Large intestine (tissue), 3 donors: Measurements from ENCODE around the gene STOX2. TPM values are rescaled to one million over a fixed set of nuclear protein-coding genes. Genes with fewer than 3 reads are reported as not detected.
A peak's percentile ranks its signal among the peaks of the same experiment; 100 is the strongest.

Experiments
- DNase-seq, 2 donors: peaks; one replicate each; pipeline versions ENCODE4 v3.0.0 to v3.0.0-alpha.2; 2013
- H3K27ac ChIP-seq: one replicate; pipeline ENCODE4 v1.5.1; 2013; ENCODE audit warnings: low read length
- H3K27me3 ChIP-seq: 2 replicates; pipeline ENCODE4 v1.6.1; 2013; ENCODE audit warnings: low read length; ENCODE audit not compliant: control insufficient read depth, insufficient read depth
- H3K36me3 ChIP-seq: 2 replicates; pipeline ENCODE4 v1.6.1; 2013; ENCODE audit warnings: low read length; ENCODE audit not compliant: control insufficient read depth, insufficient read depth
- H3K4me1 ChIP-seq: one replicate; pipeline ENCODE4 v1.6.1; 2013; ENCODE audit warnings: low read length; ENCODE audit not compliant: control insufficient read depth, insufficient read depth
- H3K4me3 ChIP-seq: one replicate; pipeline ENCODE4 v1.5.1; 2013; ENCODE audit warnings: low read length
- H3K9me3 ChIP-seq: one replicate; pipeline ENCODE4 v1.6.1; 2013; ENCODE audit warnings: mild to moderate bottlenecking, low read depth, low read length, moderate library complexity; ENCODE audit not compliant: control insufficient read depth
- WGBS: methylation state at CpG from one replicate; pipeline ENCODE4 v1.1.5; 2013; ENCODE audit warnings: low lambda C conversion rate; ENCODE audit not compliant: insufficient coverage; 5-methylcytosine and 5-hydroxymethylcytosine counted together
- polyA plus RNA-seq: library from polyadenylated mRNA; unstranded; fragments of 120-200 nt; gene quantifications from one replicate; pipeline ENCODE4 v1.2.1, GENCODE V29; 2013

The STOX2 gene
- polyA plus RNA-seq, 1 donor = 4.4 TPM

- H3K9me3 ChIP-seq = no peaks in the 10 kb centered on the region
- 100% methylated on average over 1 of the region's 7 CpGs for WGBS
- no peak overlapping the region for H3K4me3 ChIP-seq
- no peaks in the 10 kb centered on the region for H3K27me3 ChIP-seq
- DNase-seq = no peak
- H3K27ac ChIP-seq = no peak overlapping the region
- no peaks in the 10 kb centered on the region for H3K36me3 ChIP-seq
- peaks cover 5% of the 10 kb centered on the region for H3K4me1 ChIP-seq
These were observed 80.7 kb downstream of the STOX2 start for GRCh38 chr4:183985786-183986185.

GRCh38 chr4:183986291-183986970 is 81.3 kb downstream of the STOX2 start:
- no CpG with 5 or more reads among the region's 18 CpGs for WGBS
- H3K36me3 ChIP-seq = no peaks in the 10 kb centered on the region
- no peaks in the 10 kb centered on the region for H3K9me3 ChIP-seq
- no peak overlapping the region for H3K4me3 ChIP-seq
- no peak overlapping the region for H3K27ac ChIP-seq
- no peaks in the 10 kb centered on the region for H3K27me3 ChIP-seq
- no peak for DNase-seq
- H3K4me1 ChIP-seq = peaks cover 5% of the 10 kb centered on the region

- Histone ChIP-seq H3K9me3 (no peaks in the 10 kb centered on the region), H3K4me1 (peaks cover 5% of the 10 kb centered on the region), H3K27me3 (no peaks in the 10 kb centered on the region), H3K36me3 (no peaks in the 10 kb centered on the region), H3K4me3 (peak overlapping the region; percentile 10), H3K27ac (peak overlapping the region; percentile 17)
- 76% methylated on average over 4 of the region's 43 CpGs for WGBS
- peak; percentile 48 to 70 for DNase-seq
These were observed 82.2 kb downstream of the STOX2 start for GRCh38 chr4:183986971-183987946.

GRCh38 chr4:183987987-183988392 is 82.9 kb downstream of the STOX2 start:
- H3K9me3 ChIP-seq = no peaks in the 10 kb centered on the region
- DNase-seq = peak; percentile 70 to 75
- no CpG with 5 or more reads among the region's 10 CpGs for WGBS
- no peaks in the 10 kb centered on the region for H3K27me3 ChIP-seq
- no peaks in the 10 kb centered on the region for H3K36me3 ChIP-seq
- peaks cover 5% of the 10 kb centered on the region for H3K4me1 ChIP-seq
- peak overlapping the region; percentile 10 for H3K4me3 ChIP-seq
- H3K27ac ChIP-seq = peak overlapping the region; percentile 54

- H3K27me3 ChIP-seq = no peaks in the 10 kb centered on the region
- H3K4me1 ChIP-seq = peaks cover 5% of the 10 kb centered on the region
- no peaks in the 10 kb centered on the region for H3K9me3 ChIP-seq
- H3K36me3 ChIP-seq = no peaks in the 10 kb centered on the region
- no peak overlapping the region for H3K4me3 ChIP-seq
- no peak overlapping the region for H3K27ac ChIP-seq
- no CpG with 5 or more reads among the region's 9 CpGs for WGBS
- DNase-seq = no peak
These were observed 83.8 kb downstream of the STOX2 start for GRCh38 chr4:183988874-183989273.

- Histone ChIP-seq H3K9me3 (no peaks in the 10 kb centered on the region), H3K4me3 (no peak overlapping the region), H3K27me3 (no peaks in the 10 kb centered on the region), H3K36me3 (no peaks in the 10 kb centered on the region), H3K27ac (no peak overlapping the region), H3K4me1 (peaks cover 5% of the 10 kb centered on the region)
- no peak for DNase-seq
- WGBS = no CpG with 5 or more reads among the region's 6 CpGs
These were observed 84.4 kb downstream of the STOX2 start for GRCh38 chr4:183989461-183989860.

- no peak overlapping the region for H3K4me3 ChIP-seq
- no peak for DNase-seq
- WGBS = 100% methylated on average over 1 of the region's 2 CpGs
- H3K27me3 ChIP-seq = no peaks in the 10 kb centered on the region
- H3K36me3 ChIP-seq = no peaks in the 10 kb centered on the region
- H3K27ac ChIP-seq = no peak overlapping the region
- H3K4me1 ChIP-seq = peaks cover 5% of the 10 kb centered on the region
- H3K9me3 ChIP-seq = no peaks in the 10 kb centered on the region
These were observed 84.8 kb downstream of the STOX2 start for GRCh38 chr4:183989931-183990330.

- Histone ChIP-seq H3K4me1 (no peaks in the 10 kb centered on the region), H3K36me3 (no peaks in the 10 kb centered on the region), H3K9me3 (no peaks in the 10 kb centered on the region), H3K27me3 (no peaks in the 10 kb centered on the region), H3K27ac (no peak overlapping the region), H3K4me3 (no peak overlapping the region)
- DNase-seq = no peak
- 100% methylated on average over 3 of the region's 6 CpGs for WGBS
These were observed 88.6 kb downstream of the STOX2 start for GRCh38 chr4:183993676-183994075.

GRCh38 chr4:183995570-183995969 is 90.5 kb downstream of the STOX2 start:
- DNase-seq = no peak
- no peaks in the 10 kb centered on the region for H3K9me3 ChIP-seq
- H3K27ac ChIP-seq = no peak overlapping the region
- no peaks in the 10 kb centered on the region for H3K36me3 ChIP-seq
- WGBS = 100% methylated on average over 1 of the region's 11 CpGs
- no peaks in the 10 kb centered on the region for H3K4me1 ChIP-seq
- H3K4me3 ChIP-seq = no peak overlapping the region
- H3K27me3 ChIP-seq = no peaks in the 10 kb centered on the region

GRCh38 chr4:183996868-183997267 is 91.8 kb downstream of the STOX2 start:
- WGBS = no CpG with 5 or more reads among the region's 4 CpGs
- H3K36me3 ChIP-seq = no peaks in the 10 kb centered on the region
- no peak overlapping the region for H3K4me3 ChIP-seq
- no peak for DNase-seq
- H3K4me1 ChIP-seq = no peaks in the 10 kb centered on the region
- H3K27me3 ChIP-seq = no peaks in the 10 kb centered on the region
- H3K27ac ChIP-seq = no peak overlapping the region
- H3K9me3 ChIP-seq = no peaks in the 10 kb centered on the region
